GM06990 (cell line): ENCODE measurements around the gene RALY.

ENCODE experiments used
- DNase-seq: peaks from one replicate; pipeline ENCODE4 v3.0.0-alpha.2; 2011; ENCODE audit not compliant: insufficient read length; ENCODE audit errors: extremely low read depth
- H3K27me3 ChIP-seq: replicated peaks from 2 replicates; pipeline ENCODE4 v1.6.0; 2011; ENCODE audit warnings: low read length; ENCODE audit not compliant: control insufficient read depth, insufficient read depth
- H3K36me3 ChIP-seq: 2 replicates; pipeline ENCODE4 v1.5.1; 2011; ENCODE audit warnings: low read length; ENCODE audit not compliant: control insufficient read depth, insufficient read depth
- H3K4me3 ChIP-seq: replicated peaks from 2 replicates; pipeline ENCODE4 v1.5.1; 2011; ENCODE audit warnings: low read depth, mild to moderate bottlenecking, control low read depth, low read length
- TF ChIP-seq, protein P1 (sequence below): IDR thresholded peaks from 2 replicates; pipeline ENCODE4 v1.5.1; 2011; ENCODE audit warnings: low read length, control low read depth, mild to moderate bottlenecking, inconsistent platforms; ENCODE audit not compliant: insufficient read depth, poor library complexity, severe bottlenecking

The RALY gene

DNA sequence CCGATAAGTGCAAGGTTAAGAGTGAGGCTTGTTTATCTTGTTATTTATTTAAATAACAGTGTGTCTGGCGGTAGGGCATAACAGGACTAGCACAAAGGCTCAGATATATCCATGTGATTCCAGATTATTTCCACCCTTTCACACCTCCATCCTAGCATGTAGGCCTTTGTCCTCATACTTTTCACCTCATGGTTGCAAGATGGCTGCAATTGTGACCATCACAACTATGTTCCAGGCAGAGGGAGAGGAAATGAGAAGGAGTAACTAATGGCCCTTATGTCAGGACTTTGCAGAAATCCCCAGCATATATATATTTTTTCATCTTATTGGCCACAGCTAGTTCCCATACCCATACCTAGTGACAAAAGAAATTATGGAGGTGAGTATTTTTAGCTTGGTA is 23.5 kb upstream of the RALY start:
- Histone ChIP-seq H3K36me3 (no peaks in the 10 kb centered on the region), H3K27me3 (no peaks in the 10 kb centered on the region), H3K4me3 (no peak overlapping the region)
- no peak for DNase-seq
- TF ChIP-seq, protein P1, sequence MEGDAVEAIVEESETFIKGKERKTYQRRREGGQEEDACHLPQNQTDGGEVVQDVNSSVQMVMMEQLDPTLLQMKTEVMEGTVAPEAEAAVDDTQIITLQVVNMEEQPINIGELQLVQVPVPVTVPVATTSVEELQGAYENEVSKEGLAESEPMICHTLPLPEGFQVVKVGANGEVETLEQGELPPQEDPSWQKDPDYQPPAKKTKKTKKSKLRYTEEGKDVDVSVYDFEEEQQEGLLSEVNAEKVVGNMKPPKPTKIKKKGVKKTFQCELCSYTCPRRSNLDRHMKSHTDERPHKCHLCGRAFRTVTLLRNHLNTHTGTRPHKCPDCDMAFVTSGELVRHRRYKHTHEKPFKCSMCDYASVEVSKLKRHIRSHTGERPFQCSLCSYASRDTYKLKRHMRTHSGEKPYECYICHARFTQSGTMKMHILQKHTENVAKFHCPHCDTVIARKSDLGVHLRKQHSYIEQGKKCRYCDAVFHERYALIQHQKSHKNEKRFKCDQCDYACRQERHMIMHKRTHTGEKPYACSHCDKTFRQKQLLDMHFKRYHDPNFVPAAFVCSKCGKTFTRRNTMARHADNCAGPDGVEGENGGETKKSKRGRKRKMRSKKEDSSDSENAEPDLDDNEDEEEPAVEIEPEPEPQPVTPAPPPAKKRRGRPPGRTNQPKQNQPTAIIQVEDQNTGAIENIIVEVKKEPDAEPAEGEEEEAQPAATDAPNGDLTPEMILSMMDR = no peak

DNA sequence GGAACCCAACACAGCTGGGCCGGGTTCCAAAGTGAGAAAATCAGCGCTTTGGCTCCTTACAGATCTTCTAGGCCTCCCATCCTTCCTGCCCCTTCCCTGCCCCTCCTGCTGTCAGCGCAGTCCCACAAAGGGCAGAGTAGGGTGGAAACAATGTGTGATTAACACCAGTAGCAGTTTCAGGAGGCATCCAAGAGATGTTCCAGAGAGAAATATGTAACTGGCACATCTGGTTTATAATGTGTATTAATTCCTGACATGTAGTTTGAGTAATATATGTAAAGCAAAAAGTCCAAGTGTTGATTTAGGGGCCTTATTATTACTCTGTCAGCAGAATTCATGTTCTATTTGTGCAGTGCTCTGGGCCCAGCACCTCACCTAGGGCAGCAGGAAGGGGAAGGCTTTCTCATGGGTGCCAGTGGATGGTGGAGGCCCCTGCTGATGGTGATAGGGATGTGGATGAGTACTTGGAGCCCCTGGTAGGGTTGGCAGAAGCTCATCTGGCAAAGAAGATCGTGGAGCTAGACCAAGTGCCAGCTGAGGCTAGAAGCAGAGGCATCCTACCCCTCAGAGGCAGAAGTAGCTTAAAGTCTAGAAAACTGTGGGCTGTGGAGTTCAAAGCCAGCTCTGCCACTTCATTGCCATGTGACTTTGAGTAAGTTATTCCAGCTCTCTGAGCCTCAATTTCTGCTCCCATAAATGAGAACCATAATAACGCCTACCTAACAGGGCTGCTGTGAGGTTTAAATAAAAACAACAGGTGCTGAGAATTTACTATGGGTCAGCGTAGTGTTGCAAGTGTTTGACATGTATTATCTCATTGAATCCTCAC is 22.4 kb upstream of the RALY start:
- no peak for DNase-seq
- H3K4me3 ChIP-seq = no peak overlapping the region
- H3K27me3 ChIP-seq = no peaks in the 10 kb centered on the region
- no peaks in the 10 kb centered on the region for H3K36me3 ChIP-seq
- TF ChIP-seq, protein P1 = no peak

DNA sequence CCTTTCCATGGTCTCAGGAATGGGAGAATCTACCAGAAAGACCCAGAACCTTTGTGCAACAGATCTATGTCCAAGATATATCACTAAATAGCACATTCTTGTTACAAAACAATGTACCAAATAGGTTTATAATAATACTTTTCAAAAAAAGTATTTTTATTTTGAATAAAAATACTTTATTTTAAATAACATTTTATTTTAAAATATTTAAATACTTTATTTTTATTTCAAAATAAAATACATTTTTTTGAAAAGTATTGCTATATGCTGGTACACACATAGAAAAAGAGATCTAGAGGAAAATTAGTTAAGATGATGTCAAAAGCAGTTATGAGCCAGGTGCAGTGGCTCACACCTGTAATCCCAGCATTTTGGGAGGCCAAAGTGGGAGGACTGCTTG is 16.8 kb upstream of the RALY start:
- TF ChIP-seq, protein P1 = no peak

DNA sequence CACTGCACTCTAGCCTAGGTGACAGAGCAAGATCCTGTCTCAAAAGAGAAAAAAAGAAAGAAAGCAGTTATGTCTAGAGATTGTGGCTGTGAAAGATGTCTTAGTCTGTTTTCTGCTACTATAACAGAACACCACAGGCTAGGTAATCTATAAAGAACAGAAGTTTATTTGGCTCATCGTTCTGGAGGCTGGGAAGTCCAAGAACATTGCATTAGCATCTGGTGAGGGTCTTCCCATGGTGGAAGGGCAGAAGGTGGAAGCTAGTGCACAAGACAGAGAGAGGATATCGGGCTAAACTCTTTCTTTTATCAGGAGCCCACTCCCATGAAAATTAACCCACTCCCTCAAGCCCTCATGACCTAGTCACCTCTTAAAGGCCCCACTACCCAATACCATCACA is 16.2 kb upstream of the RALY start:
- TF ChIP-seq, protein P1 = no peak
- H3K27me3 ChIP-seq = no peaks in the 10 kb centered on the region; the same call in 1 of the 2 replicates
- no peak overlapping the region for H3K4me3 ChIP-seq
- DNase-seq = no peak
- no peaks in the 10 kb centered on the region for H3K36me3 ChIP-seq

More for the DNA sequence above, 16.8 kb upstream of the RALY start:
- no peak for DNase-seq
- Histone ChIP-seq H3K4me3 (no peak overlapping the region), H3K36me3 (no peaks in the 10 kb centered on the region), H3K27me3 (no peaks in the 10 kb centered on the region; the same call in 1 of the 2 replicates)

DNA sequence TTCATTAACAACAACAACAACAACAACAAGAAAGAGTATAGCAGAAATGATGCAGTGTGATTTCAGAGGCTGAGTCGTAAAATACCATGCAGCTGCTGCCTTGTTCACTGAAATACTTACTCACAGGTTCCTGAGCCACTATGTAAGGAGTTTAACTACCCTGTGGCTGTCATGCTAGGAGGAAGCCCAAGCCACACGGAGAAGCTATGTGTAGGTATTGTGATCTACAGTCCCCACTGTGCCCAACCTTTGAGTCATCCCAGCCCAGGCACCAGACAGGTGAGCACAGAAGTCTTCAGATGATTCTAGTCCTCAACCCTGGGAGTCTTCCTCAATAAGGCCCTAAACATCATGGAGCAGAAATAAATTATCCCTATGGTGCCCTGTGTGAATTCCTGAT is 14.6 kb upstream of the RALY start:
- Histone ChIP-seq H3K27me3 (no peaks in the 10 kb centered on the region; the same call in 1 of the 2 replicates), H3K4me3 (no peak overlapping the region), H3K36me3 (no peaks in the 10 kb centered on the region)
- no peak for DNase-seq
- TF ChIP-seq, protein P1 = no peak

DNA sequence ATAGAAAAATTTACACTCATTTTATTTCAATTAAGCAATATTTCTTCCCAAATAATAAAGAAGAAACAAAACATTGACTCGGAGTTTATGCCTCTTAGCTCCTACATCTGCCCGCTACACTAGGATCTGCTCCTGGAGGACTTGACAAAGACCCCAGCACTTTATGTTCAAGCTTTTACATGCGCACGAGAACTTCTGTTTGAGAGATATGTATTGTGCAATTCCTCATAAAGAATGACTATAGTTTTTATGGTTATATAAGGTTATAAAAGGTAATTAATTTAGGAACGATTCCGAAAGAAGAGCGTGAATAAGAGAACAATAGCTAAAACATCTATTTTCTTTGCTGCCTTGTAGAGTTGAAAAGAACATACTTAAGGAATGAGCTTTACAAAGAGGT is 12.4 kb upstream of the RALY start:
- Histone ChIP-seq H3K36me3 (no peaks in the 10 kb centered on the region), H3K27me3 (no peaks in the 10 kb centered on the region; the same call in 1 of the 2 replicates), H3K4me3 (no peak overlapping the region)
- TF ChIP-seq, protein P1 = no peak
- no peak for DNase-seq
